ENCODE results near the gene CDC42EP1.
"Not testable (repeated sequence)": the region's sequence is repeated elsewhere in the genome, so short reads cannot be mapped to it uniquely, and the experiment has no call there.

Gene CDC42EP1

GRCh38 chr22:37602546-37603277 is 42.4 kb downstream of the CDC42EP1 start:
- not testable (repeated sequence) for H3K9me3 ChIP-seq (ENCODE audit: control insufficient read depth, low read length)

GRCh38 chr22:37604074-37604473 is 43.8 kb downstream of the CDC42EP1 start:
- no peaks in the 10 kb centered on the region for H3K9me3 ChIP-seq (ENCODE audit: control insufficient read depth, low read length)
- H3K27me3 ChIP-seq (ENCODE audit: control insufficient read depth, insufficient read depth, low read length), result no peaks in the 10 kb centered on the region
- H3K36me3 ChIP-seq (ENCODE audit: control insufficient read depth, insufficient read depth, low read length), result no peaks in the 10 kb centered on the region
- no peak overlapping the region for H3K4me3 ChIP-seq (ENCODE audit: low read length)
- H3K4me1 ChIP-seq (ENCODE audit: control insufficient read depth, insufficient read depth, low read length), result peaks cover 5% of the 10 kb centered on the region
- H3K9ac ChIP-seq (ENCODE audit: low read length), result no peak overlapping the region

More at GRCh38 chr22:37602546-37603277, 42.4 kb downstream of the CDC42EP1 start:
- H3K4me1 ChIP-seq (ENCODE audit: control insufficient read depth, insufficient read depth, low read length); H3K36me3 ChIP-seq (ENCODE audit: control insufficient read depth, insufficient read depth, low read length); H3K27me3 ChIP-seq (ENCODE audit: control insufficient read depth, insufficient read depth, low read length); H3K9ac ChIP-seq (ENCODE audit: low read length); H3K4me3 ChIP-seq (ENCODE audit: low read length): not testable (repeated sequence)

- no peaks in the 10 kb centered on the region for H3K9me3 ChIP-seq (ENCODE audit: control insufficient read depth, low read length)
- H3K27me3 ChIP-seq (ENCODE audit: control insufficient read depth, insufficient read depth, low read length), result no peaks in the 10 kb centered on the region
- peaks cover 12% of the 10 kb centered on the region for H3K4me1 ChIP-seq (ENCODE audit: control insufficient read depth, insufficient read depth, low read length)
- H3K36me3 ChIP-seq (ENCODE audit: control insufficient read depth, insufficient read depth, low read length), result no peaks in the 10 kb centered on the region
- H3K9ac ChIP-seq (ENCODE audit: low read length), result no peak overlapping the region
- H3K4me3 ChIP-seq (ENCODE audit: low read length), result no peak overlapping the region
Measured at GRCh38 chr22:37604875-37605274, 44.6 kb downstream of the CDC42EP1 start.

- Histone ChIP-seq H3K4me1 (ENCODE audit: control insufficient read depth, insufficient read depth, low read length) (peaks cover 17% of the 10 kb centered on the region), H3K27me3 (ENCODE audit: control insufficient read depth, insufficient read depth, low read length) (no peaks in the 10 kb centered on the region), H3K4me3 (ENCODE audit: low read length) (peak overlapping the region; percentile 32), H3K9me3 (ENCODE audit: control insufficient read depth, low read length) (no peaks in the 10 kb centered on the region), H3K9ac (ENCODE audit: low read length) (peak overlapping the region; percentile 37), H3K36me3 (ENCODE audit: control insufficient read depth, insufficient read depth, low read length) (no peaks in the 10 kb centered on the region)
Measured at GRCh38 chr22:37607010-37607934, 47.0 kb downstream of the CDC42EP1 start.

GRCh38 chr22:37607935-37608476 is 47.7 kb downstream of the CDC42EP1 start:
- Histone ChIP-seq H3K27me3 (ENCODE audit: control insufficient read depth, insufficient read depth, low read length) (no peaks in the 10 kb centered on the region), H3K9ac (ENCODE audit: low read length) (peak overlapping the region; percentile 86), H3K9me3 (ENCODE audit: control insufficient read depth, low read length) (no peaks in the 10 kb centered on the region), H3K4me1 (ENCODE audit: control insufficient read depth, insufficient read depth, low read length) (peaks cover 17% of the 10 kb centered on the region), H3K36me3 (ENCODE audit: control insufficient read depth, insufficient read depth, low read length) (no peaks in the 10 kb centered on the region), H3K4me3 (ENCODE audit: low read length) (peak overlapping the region; percentile 84)

GRCh38 chr22:37608477-37609239 is 48.4 kb downstream of the CDC42EP1 start, which contains the start of gene GGA1:
GGA1 (plus strand) TSS chr22:37608834; CDS start chr22:37608861, 27 bp downstream.
- Histone ChIP-seq H3K9me3 (ENCODE audit: control insufficient read depth, low read length) (no peaks in the 10 kb centered on the region), H3K4me1 (ENCODE audit: control insufficient read depth, insufficient read depth, low read length) (peaks cover 17% of the 10 kb centered on the region)

GRCh38 chr22:37609240-37610152 is 49.2 kb downstream of the CDC42EP1 start:
- no peaks in the 10 kb centered on the region for H3K9me3 ChIP-seq (ENCODE audit: control insufficient read depth, low read length)
- H3K4me3 ChIP-seq (ENCODE audit: low read length), result peak overlapping the region; percentile 84
- peak overlapping the region; percentile 86 for H3K9ac ChIP-seq (ENCODE audit: low read length)
- peaks cover 17% of the 10 kb centered on the region for H3K4me1 ChIP-seq (ENCODE audit: control insufficient read depth, insufficient read depth, low read length)
- H3K27me3 ChIP-seq (ENCODE audit: control insufficient read depth, insufficient read depth, low read length), result no peaks in the 10 kb centered on the region
- H3K36me3 ChIP-seq (ENCODE audit: control insufficient read depth, insufficient read depth, low read length), result no peaks in the 10 kb centered on the region

More at GRCh38 chr22:37608477-37609239, 48.4 kb downstream of the CDC42EP1 start, which contains the start of gene GGA1:
- peak within 1 kb of the TSS; percentile 84 for H3K4me3 ChIP-seq (ENCODE audit: low read length)
- H3K27me3 ChIP-seq (ENCODE audit: control insufficient read depth, insufficient read depth, low read length), result no peaks in the 10 kb centered on the region
- H3K36me3 ChIP-seq (ENCODE audit: control insufficient read depth, insufficient read depth, low read length), result no peaks in the 10 kb centered on the region
- peak within 1 kb of the TSS; percentile 86 for H3K9ac ChIP-seq (ENCODE audit: low read length)

GRCh38 chr22:37610153-37610475 is 49.8 kb downstream of the CDC42EP1 start:
- H3K36me3 ChIP-seq (ENCODE audit: control insufficient read depth, insufficient read depth, low read length); H3K9me3 ChIP-seq (ENCODE audit: control insufficient read depth, low read length); H3K27me3 ChIP-seq (ENCODE audit: control insufficient read depth, insufficient read depth, low read length): not testable (repeated sequence)
- H3K9ac ChIP-seq (ENCODE audit: low read length), result peak overlapping the region; percentile 86
- H3K4me1 ChIP-seq (ENCODE audit: control insufficient read depth, insufficient read depth, low read length), result peaks cover 17% of the 10 kb centered on the region
- peak overlapping the region; percentile 84 for H3K4me3 ChIP-seq (ENCODE audit: low read length)

GRCh38 chr22:37610480-37611129 is 50.3 kb downstream of the CDC42EP1 start:
- Histone ChIP-seq H3K4me1 (ENCODE audit: control insufficient read depth, insufficient read depth, low read length) (peaks cover 17% of the 10 kb centered on the region), H3K4me3 (ENCODE audit: low read length) (no peak overlapping the region)

GRCh38 chr22:37611207-37611606 is 50.9 kb downstream of the CDC42EP1 start:
- H3K9ac ChIP-seq (ENCODE audit: low read length), result no peak overlapping the region
- peaks cover 17% of the 10 kb centered on the region for H3K4me1 ChIP-seq (ENCODE audit: control insufficient read depth, insufficient read depth, low read length)
- H3K36me3 ChIP-seq (ENCODE audit: control insufficient read depth, insufficient read depth, low read length), result no peaks in the 10 kb centered on the region
- no peaks in the 10 kb centered on the region for H3K9me3 ChIP-seq (ENCODE audit: control insufficient read depth, low read length)
- H3K4me3 ChIP-seq (ENCODE audit: low read length), result no peak overlapping the region
- H3K27me3 ChIP-seq (ENCODE audit: control insufficient read depth, insufficient read depth, low read length), result no peaks in the 10 kb centered on the region

More at GRCh38 chr22:37610480-37611129, 50.3 kb downstream of the CDC42EP1 start:
- H3K36me3 ChIP-seq (ENCODE audit: control insufficient read depth, insufficient read depth, low read length), result no peaks in the 10 kb centered on the region
- H3K9me3 ChIP-seq (ENCODE audit: control insufficient read depth, low read length), result no peaks in the 10 kb centered on the region
- H3K27me3 ChIP-seq (ENCODE audit: control insufficient read depth, insufficient read depth, low read length), result no peaks in the 10 kb centered on the region
- H3K9ac ChIP-seq (ENCODE audit: low read length), result peak overlapping the region; percentile 86

All from mucosa of stomach (tissue), 1 donor.